NCI-H1417 treated with DMSO at 0.1 percent for 48 hours (cell line): ENCODE measurements around the gene SFT2D2.
A peak's percentile ranks its signal among the peaks of the same experiment; 100 is the strongest.

Source experiments
- DNase-seq: peaks from one replicate; lab custom pipeline; 2025; lab: John Stamatoyannopoulos, UW

SFT2D2 gene

GRCh38 chr1:168223261-168223660, 2.5 kb upstream of the SFT2D2 start:
- DNase-seq, result no peak

- no peak for DNase-seq
These were observed 1.9 kb upstream of the SFT2D2 start for GRCh38 chr1:168223681-168224540.

- no peak for DNase-seq
These were observed 813 bp upstream of the SFT2D2 start for GRCh38 chr1:168224991-168225390.

DNA sequence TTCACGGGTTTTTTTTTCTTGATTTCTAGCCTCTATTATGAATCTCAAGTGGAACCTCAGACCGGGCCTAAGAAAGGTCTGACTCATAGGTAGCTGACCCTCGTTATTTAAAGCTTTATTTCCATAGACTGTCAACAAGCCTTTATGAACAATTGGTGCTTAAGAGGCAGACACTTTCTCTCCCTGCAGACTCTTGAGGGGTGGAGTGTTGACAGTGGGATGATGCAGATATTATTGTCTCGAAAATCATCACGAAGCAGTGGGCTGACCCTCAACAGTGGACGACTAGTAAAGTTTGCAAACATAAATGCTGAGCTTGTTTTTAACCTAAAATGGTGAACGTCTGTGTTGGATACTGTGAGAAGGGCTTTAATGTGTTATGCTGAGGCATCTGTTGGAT, 1.8 kb downstream of the SFT2D2 start:
- DNase-seq, result no peak

GRCh38 chr1:168229893-168230292, 4.1 kb downstream of the SFT2D2 start:
- no peak for DNase-seq

DNA sequence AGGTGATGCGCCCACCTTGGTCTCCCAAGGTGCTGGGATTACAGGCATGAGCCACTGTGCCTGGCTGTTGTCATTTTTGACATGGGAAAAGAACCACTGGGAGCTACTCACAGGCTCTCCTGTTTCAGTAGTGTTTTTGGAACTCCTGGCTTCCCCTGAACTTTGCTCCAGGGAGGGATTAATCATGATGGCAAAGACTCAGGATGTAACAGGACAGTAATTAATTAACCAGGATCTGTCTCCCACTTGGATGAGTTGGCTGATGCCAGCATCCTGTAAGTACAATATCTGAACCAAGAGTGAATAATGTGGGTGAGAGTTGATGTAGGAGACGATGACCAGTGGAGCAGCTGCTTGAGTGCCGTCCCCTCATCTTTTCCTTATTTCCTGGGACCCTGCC, 4.9 kb downstream of the SFT2D2 start:
- DNase-seq, result no peak

DNA sequence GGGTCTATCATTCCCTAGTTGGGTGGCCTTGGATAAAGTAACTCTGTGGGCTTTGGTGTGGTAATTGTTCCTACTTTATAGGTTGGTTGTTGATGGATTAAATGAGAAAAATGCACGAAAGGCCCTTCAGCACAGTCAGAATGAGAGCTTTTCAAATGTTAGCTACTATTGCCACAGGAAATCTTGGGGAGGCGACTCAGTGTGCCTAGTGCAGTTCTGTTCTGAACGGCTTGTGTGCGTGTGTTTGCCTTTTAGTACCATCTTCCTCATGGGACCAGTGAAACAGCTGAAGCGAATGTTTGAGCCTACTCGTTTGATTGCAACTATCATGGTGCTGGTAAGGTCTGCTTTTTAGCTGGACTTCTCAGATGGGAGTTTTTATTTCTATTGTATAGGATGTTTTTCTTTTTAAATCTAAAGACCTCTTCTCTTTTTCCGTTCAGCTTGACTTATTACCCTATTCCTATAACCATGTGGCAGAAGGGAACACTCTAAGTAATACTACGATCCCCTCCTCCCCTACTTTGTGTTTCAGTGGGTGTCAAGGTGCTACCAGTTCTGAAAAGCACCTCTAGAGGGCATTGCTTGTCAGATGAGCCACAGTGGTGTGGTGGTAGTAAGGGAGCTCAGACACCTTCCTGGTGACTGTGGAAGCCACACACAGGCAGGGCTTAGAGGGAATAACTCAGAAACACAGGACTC, 9.2 kb downstream of the SFT2D2 start:
- no peak for DNase-seq

DNA sequence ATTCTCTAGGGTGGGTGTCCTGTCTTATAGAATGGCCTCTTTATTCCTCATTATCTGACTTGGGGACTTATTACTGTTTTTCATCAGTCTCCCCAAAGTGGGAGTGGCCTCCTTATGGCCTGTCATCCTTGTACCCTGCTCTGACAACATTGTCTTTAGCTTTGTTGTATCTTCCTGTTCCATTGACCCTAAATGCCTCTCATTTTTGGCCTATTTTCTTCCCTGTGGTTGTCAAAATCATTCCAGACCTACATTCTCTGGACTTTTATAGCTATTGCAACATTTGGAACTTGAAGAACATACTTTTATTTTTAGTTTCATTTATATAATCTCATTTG, 9.7 kb downstream of the SFT2D2 start:
- DNase-seq, result no peak

GRCh38 chr1:168235937-168236336, 10.1 kb downstream of the SFT2D2 start:
- no peak for DNase-seq

- no peak for DNase-seq
These were observed 11.2 kb downstream of the SFT2D2 start for GRCh38 chr1:168236836-168237611.

DNA sequence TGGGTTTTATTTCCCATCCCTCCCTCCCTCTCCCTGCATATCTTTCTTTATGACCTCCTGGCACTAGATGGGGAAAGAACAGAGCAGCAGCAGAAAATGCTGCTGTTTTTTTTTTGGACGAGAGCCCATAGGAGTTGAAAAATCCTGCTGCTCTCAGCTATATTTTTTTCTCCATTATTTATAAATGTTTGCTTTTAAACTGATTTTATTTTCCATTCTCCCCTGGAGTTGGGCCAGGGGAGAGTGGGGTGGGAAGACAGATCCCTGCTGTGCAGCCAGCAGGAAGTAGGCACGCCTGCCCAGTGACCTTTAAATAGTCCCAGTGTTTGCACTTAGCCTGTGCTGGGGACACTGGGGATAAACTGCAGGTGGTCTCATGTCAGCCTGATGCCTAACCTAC, 17.4 kb downstream of the SFT2D2 start:
- peak; percentile 6 for DNase-seq

GRCh38 chr1:168243636-168244212, 17.9 kb downstream of the SFT2D2 start:
- DNase-seq, result no peak

GRCh38 chr1:168245042-168245441, 19.2 kb downstream of the SFT2D2 start:
- no peak for DNase-seq

DNA sequence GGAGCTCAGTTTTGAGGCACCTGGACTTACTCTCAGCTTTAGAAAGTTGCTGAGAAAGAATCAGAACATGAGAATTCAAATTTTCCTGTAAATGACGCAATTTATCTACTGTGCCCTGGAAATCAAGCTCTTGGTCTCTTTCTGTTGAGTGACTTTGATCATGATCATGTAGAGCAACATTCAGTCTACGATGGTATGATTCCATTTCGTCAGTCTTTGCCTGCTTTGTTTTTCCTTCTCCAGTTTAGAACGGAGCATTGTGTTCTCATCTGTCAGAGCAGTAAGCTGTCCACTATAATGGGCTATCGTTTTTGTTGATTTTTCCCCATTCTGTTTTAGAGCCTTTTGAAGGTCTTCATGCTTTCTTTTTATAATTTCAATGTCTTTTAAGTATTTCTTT, 20.7 kb downstream of the SFT2D2 start:
- DNase-seq, result no peak

DNA sequence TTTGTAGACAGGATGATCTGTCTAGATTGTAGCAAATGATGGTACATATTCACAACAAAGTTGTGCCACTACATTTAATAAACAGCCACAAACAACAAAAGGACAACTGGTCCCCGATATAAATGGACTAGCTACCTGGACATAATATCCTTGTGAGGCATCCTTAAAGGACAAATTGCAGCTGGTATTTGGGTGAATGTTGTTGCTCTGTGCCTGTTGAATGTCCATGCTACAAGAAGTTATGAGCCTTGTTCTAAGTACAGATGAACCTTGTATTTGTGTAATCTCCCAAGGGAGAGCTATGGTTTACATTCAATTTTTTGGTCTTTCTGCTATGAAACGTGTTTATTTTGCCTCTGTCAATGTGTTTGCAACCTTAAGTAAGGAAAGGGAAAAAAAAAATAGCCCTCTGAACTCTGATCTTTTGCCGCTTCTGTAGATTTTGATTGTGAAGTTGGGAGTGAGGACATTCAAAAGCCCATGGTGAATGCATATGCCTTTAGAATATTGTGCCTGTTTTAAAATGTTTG, 26.5 kb downstream of the SFT2D2 start:
- no peak for DNase-seq

- DNase-seq, result no peak
These were observed 30.4 kb downstream of the SFT2D2 start for GRCh38 chr1:168256164-168256563.

GRCh38 chr1:168257397-168257796, 31.6 kb downstream of the SFT2D2 start:
- no peak for DNase-seq

DNA sequence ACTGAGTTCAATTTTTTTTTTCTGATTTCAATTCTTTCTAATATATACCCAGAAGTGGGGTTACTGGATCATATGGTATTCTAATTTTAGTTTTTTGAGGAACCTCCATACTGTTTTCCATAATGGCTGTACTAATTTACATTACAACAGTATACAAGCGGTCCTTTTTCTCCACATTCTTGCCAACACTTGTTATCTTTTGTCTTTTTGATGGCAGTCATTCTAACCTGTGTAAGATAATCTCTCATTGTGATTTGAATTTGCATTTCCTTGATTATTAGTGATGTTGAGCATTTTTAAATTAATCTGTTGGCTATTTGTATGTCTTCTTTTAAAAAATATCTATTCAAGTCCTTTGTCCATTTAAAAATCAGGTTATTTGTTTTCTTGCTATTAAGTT, 33.8 kb downstream of the SFT2D2 start:
- no peak for DNase-seq

DNA sequence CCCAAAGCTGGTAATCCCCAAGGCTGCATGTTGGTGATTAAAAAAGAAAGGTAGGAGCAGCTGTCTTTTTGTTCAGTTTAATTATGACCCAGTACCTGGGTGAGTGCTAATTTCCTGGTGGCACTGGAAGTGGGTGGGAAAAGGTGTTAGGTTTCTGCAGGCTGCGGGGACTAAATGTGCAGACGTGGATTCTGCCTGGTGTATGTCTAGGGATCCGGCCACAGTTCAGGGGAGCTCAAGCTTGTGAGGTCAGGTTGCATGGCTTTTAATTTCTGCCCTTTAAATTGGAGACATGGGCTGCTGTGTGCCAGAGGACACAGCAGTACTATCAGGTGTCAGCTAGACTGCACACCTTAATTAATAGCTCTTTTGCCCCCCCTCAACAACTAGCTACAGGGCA, 34.6 kb downstream of the SFT2D2 start:
- peak; percentile 64 for DNase-seq

DNA sequence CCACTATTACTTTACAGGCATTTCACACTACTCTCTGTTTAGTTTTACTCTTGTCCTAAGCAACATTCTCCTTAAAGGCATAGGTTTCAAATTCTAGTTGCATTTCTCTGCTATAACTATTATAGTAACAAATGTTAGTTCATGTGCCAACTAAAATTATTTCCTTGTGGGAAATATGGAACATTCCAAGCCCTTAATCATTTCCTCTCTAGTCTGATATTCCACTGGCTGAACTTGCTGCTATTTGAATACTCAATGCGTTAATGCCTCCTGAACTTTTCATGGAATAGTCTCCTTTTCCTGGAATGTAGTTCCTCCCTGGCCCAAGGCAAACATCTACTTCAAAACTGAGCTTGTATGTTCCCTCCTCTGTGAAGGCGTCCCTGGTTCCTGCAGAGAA, 35.6 kb downstream of the SFT2D2 start:
- DNase-seq, result no peak

- DNase-seq, result no peak
These were observed 37.3 kb downstream of the SFT2D2 start for GRCh38 chr1:168263130-168263529.

GRCh38 chr1:168264296-168264695, 38.5 kb downstream of the SFT2D2 start:
- DNase-seq, result no peak
